DMS79 treated with DMSO at 0.1 percent for 48 hours (cell line): Measurements from ENCODE around the gene CDH2.

ENCODE experiments used
- DNase-seq: peaks from one replicate; lab custom pipeline; 2025; lab: John Stamatoyannopoulos, UW

Gene CDH2

DNA sequence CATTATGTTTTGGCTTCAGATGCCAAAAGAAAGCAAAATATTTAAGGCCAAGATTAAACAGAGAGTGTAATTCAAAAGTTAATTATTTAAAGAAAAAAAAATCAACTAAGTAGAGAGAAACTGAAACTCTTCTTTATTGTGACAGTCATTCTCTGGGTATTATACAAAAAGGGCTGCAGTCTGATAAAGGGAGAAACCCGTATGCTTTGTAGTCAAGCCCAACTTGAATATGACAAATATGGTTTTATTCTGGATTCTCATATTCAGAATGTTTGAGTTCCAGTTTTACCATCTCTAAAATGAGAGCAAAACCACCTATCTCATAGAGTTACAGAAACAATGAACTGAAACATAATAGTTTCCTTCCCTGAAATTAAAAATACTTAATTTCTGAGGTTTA lies 8.2 kb downstream of the CDH2 start:
- no peak for DNase-seq

DNA sequence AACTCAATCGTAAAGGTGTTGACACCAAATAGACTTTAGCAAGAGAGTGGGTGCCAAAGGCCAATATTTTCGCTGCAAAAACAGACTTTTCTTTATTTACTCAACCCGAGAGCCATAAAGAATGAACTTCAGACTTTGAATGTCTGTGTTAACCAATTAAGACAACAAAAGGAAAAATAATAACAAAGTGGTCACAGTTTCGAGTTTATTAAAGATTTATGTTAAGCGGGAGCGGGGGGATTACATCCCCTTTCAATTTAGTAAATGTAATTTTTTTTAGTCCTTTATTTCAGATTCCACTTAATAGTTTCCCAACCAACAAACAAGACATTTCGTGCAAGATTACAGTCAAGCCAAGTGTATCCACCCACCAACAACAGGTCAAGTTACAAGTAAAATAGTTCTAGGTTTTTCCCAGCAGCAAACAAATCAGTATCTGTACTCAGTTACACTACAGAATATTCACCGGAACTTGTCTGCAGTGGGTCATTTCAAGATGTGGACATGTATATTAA lies 9.0 kb downstream of the CDH2 start:
- no peak for DNase-seq

DNA sequence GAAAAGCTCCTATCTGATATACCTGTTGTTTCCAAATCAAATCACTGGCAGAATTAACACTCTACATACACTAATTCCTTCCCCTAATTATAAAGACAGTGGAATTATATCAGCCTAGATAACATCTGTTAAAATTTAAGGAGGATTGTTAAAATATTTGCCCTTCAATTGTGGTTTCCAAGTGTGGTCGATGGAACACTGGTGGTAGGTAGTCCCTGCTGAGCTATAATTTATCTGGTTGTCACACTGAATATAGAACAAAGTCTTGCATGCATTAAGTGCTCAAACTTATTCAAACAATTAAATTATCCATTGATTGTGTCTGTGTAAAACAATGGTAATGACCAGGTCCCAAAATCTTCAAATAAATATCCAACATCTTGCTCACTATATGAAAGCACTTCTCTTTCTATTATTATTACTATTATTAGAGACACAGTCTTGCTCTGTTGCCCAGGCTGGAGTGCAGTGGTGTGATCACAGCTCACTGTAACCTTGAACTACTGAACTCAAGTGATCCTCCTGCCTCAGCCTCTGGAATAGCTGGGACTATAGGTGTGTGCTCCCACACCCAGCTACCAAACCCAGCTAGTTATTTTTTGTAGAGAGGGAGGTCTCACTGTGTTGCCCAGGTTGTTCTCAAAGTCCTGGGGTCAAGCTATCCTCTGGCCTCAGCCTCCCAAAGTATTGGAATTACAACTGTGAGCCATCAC lies 12.0 kb downstream of the CDH2 start:
- no peak for DNase-seq

DNA sequence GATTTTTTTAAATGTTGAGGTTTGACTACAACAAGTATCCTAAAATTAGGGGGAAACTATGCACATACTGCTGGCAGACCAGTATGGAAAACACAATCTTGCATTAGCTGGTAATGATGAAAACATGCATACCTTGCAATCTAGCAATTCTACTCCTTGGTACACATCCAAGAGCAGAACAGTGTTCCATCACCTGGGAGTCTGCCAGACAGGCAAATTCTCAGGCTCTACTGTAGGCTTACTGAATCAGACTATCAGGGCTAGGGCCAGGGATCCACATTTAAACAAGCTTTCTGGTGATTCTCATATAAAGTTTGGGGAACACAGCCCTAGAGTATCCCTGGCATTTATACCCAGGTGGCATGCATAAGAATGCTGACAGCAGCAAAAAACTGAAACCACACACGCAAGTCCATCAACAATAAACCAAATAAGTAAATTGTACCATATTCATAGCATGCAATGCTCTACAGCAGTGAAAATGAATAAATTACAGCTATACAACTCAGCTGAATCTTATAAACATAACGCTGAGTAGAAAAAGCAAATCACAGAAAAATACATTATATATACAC lies 13.6 kb downstream of the CDH2 start:
- no peak for DNase-seq

DNA sequence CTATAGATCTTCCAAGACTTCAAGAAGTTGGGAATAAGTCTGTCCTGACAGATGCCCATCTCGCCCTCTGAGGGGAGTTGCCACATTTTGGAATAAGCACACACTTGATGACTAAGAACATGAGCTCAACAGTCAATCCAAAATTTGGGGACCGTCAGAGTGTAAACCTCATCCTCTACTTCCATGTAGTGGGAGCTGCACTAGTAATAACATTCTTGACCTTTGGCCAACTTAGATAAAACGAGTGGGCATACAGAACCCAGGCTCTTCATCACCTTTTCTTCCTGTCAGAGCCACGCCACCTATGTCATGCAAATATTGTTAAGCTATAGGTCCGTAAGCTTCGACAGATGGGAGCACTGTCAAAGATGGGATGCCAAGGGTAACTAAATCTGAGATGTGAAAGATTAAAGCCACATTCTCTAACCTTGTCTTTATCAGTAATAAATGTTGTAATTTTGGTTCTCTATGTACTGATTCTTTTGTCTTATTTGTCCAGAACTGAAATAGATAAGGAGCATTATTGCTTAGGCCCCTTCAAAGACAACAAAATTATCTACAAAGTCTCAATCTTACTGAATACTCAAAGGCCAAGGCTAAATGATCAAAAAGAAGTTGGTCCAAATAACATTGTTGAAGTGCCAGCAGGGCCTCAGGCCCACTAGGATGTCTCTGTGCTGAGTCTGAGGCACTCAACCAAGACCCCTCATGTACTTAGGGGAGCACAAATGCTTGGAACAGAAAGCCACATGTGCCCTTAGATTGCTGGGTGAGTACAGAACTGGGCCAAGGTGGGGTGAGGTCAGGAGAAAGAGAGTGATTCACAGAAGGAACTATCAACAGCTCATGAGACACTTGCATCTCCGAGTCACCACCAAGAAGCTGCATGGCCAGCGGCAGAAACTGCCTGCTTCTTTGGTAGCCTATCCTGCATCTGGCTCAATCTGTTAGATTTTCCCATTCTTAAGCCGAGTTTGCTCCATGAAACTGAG lies 15.0 kb downstream of the CDH2 start:
- no peak for DNase-seq

DNA sequence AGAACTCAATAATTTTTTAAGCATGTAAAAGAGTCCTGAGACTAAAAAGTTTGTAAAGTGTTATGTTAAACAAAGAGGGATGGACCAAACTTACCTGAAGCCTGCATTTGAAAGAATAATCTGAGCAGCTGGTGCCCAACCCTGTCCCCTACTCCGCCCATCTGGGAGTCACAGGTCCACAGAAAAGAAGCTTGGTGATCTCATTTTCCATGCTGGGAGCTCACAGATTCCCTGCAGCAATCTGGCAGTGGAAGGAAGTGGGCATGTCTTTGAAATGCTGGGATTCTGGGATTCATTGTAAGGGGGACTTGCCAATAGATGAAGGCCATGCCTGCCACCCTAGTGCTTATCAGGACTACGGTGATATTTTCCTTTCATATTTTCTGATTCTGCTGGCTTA lies 17.9 kb downstream of the CDH2 start:
- DNase-seq: no peak

DNA sequence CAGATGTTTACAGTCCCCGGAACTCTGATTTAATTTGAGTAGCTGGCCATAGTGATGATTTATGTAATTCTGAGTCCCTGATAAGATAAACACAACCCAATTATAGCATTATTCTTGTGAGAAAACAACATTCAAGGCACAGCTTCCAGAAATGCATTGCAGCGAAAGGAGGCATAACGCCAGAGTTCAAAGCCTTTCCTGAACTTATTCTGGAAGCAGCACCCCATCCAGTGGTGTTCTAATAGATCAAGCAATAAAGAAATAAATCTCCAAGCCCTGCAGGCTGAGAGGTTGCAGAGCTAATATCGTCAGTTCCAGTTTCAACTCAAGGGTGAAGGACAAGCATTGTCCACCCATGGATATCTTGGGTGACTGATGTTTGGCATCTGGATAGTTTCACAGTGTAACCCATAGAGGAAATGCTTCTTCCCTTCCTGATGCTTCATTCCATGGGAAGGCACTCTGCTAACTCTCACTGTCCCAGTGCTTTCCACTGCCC lies 18.8 kb downstream of the CDH2 start:
- no peak for DNase-seq

DNA sequence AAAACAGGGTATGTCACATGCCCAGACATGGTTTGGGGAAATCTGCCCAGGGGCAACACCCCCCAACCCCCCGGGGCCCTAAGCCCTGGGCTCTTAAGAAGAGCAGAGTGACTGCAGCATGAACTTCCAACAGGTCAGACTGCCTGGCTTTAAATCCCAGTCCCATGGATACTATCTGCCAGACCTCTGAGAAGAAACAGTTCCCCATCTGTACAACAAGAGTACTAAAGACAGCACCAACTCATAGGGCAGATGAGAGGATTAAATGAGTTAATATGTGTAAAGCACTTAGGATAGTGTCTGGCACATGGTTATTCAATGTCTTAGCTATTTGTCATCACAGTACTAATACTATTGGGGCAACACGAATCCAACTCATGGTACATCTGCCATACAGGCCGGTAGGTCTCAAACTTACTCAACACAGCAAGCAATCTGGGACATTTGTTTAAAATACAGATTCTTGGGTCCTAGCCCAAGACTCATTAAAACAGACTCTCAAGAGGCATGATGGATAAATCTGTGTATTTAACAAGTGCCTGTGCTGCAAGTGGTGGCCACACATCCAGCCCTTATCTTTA lies 23.4 kb downstream of the CDH2 start:
- DNase-seq: peak; percentile 56

DNA sequence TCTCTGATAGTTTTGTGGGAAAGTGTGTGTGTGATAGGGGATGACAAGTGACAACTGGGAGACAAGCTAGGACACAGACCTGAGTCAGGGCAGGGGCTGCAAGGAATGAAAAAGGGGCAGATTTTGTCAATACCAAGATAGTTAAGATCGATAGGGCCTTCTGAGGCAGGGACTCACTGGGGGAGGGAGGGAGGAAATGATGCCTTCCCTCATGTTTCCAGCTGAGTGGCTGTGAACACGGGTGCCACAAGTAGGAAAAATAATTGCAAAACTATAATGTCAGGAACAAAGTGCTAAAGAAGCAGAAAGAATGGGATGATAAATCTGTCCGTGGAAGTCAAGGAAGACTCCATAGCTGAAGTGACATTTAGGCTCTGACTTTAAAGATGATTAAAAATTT lies 24.2 kb downstream of the CDH2 start:
- DNase-seq: no peak

DNA sequence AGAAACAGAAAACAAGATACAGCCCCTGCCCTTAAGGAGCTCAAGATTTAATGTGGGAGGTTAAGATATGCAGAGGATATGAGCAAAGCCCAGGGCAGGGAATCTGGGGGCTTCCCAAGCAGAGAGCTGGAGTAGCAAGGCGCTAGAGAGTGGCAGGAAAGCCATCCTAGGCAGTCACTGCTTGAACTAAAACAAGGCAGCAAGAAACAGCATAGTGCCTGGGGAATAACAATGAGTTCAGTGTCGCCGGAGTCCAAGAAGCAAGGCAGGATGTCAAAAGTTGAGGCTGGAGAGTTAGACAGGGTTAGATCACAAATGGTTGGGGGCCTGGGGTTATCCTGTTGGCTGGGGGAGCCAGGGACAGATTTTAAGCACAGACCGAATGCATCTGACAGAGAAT lies 24.6 kb downstream of the CDH2 start:
- DNase-seq: no peak

DNA sequence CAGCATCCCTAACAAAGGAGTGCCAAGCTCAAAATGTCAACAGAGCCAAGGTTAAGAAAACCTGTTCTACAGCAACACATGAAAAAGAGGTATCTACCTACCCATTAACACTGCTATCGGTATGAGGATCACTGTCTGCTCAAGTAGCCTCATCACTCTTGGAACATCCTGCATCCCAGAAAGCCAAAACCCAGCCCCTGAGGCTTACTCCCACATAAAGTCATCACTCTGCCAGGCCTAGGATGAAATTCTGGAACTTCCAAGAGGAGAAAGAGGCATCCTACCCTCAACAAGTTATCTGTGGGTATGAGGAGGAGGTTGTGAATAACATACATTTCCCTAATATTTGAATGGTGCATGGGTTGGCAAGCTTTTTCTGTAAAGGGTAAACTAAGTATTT lies 25.5 kb downstream of the CDH2 start:
- no peak for DNase-seq

DNA sequence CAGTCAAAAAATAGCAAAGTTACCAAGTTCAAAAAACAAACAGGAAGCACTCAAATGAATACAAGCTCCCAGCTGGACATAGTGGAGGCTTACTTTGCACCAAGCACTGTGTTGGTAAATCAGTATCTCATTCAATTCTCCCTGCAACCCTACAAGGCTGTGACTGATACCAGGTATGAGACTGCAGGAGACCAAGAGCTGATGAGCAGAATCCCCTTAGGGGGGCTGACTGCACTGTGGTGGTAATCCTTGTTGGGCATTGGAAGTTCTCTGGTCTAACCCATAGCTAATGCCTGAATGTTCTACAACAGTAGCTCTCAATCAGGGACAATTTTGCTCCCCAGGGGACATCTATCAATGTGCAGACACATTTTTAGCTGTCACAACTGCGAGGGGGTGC lies 26.0 kb downstream of the CDH2 start:
- no peak for DNase-seq

DNA sequence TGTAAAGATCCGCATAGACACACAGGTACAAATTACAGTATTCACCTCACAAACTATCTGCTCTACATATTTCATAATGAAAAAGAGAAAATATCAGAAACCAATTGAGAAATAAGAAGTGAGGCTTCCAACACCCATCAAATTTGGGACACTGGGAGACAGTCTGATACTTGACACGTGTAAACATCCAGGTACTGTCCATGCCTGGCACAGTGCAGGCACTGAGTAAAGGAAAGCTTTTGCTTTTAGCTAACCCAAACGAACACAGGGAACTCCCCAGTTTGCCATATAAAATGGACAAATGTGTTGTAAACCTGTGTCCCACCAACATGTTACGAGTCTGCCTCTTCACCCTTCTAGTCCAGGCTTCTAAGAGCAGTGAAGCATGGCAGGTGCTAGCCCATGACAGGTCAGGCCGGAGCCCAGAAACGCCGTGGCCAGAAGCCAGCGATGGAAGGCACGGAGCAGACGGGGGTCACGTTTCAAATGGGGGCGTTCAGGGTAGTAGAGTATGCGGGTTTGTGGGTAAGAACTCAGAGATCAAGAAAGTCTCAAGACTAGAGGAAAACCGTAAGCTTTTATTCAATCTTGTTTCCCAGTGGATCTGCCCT lies 27.0 kb downstream of the CDH2 start:
- peak; percentile 26 for DNase-seq

DNA sequence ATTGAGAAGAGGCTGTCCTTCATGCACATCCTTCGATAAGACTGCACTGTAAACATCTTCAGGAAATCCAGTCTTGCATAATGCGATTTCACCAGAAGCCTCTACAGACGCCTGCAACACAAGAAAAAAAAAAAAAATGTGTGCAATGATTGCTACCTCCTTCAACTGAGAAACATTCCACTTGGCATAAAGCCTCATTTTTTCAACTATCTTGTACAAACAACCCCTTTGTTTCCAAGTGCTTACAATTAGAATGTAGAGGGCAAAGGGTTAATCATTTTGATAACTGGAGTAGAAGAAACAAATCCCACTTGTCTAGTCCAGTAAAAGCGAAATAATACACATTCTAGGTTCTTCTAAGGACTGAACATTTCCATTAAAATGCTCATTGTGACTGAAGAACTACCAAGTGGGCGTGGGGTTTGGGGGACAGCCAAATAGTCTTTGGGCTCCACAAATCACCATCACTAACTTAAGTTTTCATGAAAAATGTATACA lies 29.2 kb downstream of the CDH2 start:
- DNase-seq: peak; percentile 46

DNA sequence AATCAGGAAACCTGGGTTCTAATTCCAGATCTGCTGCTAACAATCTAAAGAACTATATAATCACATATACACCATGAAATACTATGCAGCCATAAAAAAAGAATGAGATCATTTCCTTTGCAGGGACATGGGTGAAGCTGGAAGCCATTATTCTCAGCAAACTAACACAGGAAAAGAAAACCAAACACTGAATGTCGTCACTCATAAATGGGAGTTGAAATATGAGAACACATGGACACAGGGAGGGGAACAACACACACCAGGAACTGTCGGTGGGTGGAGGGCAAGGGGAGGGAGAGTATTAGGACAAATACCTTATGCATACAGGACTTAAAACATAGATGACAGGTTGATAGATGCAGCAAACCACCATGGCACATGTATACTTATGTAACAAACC lies 33.2 kb downstream of the CDH2 start:
- DNase-seq: no peak

DNA sequence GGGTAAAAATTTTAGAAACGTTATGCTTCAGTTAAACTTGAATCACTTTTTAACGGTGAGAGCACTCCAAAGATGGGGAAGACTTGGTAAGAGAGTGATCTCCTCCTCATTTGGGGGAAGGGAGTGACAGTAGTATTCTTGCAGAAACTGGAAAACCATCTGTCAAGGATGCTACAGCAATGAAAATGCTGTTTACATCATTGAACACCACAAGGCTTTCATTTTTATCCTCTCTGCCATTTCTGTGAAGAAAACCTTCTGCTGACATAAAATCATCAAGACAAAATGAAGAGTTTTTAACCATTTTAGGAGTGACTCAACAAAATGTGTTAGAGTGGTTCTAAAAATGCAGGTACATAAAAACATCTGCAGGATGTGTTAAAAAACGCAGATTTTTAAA lies 38.1 kb downstream of the CDH2 start:
- DNase-seq: no peak

DNA sequence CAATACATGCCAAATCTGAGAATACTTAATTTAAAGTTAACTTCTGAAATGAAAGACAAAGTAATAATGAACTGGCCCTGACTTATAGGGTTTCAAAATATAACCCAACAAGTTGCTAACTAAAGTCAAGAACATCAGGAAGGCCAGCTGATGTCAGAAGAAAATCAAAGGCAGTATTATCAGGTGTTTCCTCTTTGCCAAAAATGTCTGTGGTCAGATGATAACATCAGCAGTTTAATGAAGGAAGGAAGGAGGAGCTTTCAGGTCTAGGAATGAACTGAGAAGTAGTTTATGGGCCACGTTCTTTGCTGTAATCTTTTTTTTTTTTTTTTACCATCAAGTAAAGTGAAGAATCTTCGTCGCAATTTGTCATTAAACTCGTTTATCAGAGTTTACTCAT lies 40.9 kb downstream of the CDH2 start:
- no peak for DNase-seq

DNA sequence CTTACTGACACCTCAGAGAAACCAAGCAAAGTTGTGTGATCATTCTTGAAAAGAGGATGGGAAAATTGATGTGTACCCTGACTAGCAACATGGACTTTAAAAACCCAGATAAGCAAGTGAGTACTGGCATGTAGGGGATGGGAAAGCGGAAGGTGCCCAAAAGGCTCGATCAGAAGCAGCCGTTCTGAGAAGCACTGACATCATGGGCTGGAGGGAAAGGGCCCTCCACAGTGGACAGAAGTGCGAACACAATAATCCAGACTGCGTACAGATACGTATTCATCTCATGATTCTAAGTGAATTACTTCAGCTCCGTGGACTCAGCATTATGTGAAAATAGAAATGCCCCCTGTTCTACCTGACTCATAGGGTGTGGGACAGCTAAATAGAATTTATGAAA lies 42.2 kb downstream of the CDH2 start:
- no peak for DNase-seq

DNA sequence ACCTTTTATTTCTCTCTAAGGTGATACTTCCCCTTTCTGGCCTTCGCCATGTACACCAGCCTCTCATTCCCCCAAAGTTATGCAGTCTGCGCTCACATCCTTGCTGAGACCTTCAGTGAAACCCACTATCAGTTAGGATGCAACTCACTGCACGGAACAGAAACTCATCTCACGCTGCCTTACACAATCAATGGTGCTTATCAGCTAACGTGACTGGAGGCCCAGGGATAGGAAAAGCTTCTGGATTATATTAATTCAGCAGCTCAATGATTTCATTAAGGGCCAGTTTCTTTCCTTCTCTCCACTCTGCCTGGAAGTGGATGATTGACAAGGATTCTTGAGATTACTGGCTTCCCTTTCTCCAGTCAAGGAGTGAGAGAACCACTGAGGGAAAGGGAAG lies 44.8 kb downstream of the CDH2 start:
- DNase-seq: no peak

DNA sequence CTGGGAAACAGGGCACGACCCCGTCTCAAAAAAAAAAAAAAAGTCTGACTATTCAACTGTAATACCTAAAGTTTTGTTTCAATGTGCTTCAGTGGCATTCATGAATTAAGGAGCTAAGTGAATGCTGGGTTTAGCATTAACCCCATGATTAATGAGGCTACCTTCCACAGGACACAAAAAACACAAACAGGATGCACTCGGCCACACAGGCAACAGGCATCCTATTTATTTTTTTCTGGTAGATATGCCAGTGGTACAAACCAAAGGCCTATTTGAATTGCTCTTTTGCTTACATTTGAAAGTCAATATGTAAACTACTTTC lies 48.3 kb downstream of the CDH2 start:
- DNase-seq: no peak

DNA sequence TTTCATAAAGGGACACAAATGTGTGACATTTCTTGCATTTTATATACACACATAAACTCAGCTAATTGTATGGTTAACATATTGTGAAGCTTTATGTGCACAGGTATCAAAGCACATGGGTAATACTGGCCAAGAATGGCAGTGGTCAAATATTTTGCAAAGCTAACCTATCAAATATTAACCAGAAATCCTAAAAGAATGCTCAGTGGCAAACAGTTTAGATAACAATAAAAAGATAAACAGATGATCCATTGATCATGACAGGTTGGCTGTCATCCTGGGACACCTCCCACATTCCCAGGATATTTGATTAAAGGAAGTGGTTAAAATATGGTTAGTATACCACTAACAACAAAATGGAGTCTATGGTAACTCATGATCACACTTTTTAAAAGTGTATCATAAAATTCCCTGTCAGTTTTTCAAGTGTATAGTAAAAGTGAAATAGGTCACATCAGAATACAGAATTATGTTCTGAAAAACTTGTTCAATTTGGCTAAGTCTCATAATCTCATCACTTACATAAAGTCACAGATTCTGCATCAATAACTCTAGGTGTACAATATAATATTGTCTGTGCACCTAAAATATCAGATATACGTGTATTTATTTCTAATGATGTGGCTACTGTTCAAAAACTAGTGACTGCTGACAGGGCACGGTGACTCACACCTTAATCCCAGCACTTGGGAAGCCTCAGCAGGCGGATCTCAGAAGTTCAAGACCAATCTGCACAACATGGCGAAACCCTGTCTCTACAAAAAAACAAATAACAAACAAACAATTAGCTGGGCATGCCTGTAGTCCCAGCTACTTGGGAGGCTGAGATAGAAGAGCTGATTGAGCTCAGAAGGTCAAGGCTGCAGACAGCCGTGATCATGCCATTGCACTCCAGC lies 48.9 kb downstream of the CDH2 start:
- DNase-seq: no peak
